ENCODE data around the gene LYAR. TPM values are rescaled to one million over a fixed set of nuclear protein-coding genes. Genes with fewer than 3 reads are reported as not detected.
A peak's percentile ranks its signal among the peaks of the same experiment; 100 is the strongest.

LYAR gene
- total RNA-seq, 4 donors from 2014 or later, result 3.7 to 10.3 (median 5.6) TPM

DNA sequence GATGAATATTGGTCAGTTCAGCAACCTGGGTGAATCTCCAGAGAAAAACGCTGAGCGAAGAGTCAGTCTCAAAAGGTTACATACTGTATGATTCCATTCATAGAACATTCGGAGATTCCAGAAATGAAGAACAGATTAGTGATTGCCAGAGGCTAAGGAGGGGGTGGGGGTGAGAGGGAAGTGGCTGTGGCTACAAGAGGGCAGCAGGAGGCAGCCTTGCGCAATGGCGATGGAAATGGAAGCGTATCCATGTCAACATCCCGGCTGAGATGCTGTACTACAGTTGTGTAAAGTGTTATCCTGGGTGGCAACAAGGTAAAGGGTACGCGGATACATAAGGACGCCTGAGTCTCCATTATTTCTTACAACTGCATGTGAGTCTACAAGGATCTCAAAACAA lies 18.0 kb downstream of the LYAR start:
- Histone ChIP-seq H3K4me3 (no peak overlapping the region), H3K27ac (no peak overlapping the region), H3K9me3 (no peaks in the 10 kb centered on the region), H3K4me1 (no peaks in the 10 kb centered on the region), H3K36me3 (peaks cover 0 to 24% (median 8%) of the 10 kb centered on the region in 4 donors), H3K27me3 (no peaks in the 10 kb centered on the region)
- in situ Hi-C loops (cut with MboI; ENCODE audit: low pct_ligation_motif_present in 1 of 4, low pct_unique_long_range_greater_than_20kb in 1 of 4, low sequenced_read_pairs in 3 of 4), result no loop called here
- DNase-seq, result no peak
- intact Hi-C loops (cut with DNase I; ENCODE audit: low total_unique reads), result no loop called here
- 86 to 90% methylated on average over 8 to 10 of the region's 10 CpGs for WGBS, 2 donors (ENCODE audit: low coverage in 1 of 2)
- TF ChIP-seq, protein P1, sequence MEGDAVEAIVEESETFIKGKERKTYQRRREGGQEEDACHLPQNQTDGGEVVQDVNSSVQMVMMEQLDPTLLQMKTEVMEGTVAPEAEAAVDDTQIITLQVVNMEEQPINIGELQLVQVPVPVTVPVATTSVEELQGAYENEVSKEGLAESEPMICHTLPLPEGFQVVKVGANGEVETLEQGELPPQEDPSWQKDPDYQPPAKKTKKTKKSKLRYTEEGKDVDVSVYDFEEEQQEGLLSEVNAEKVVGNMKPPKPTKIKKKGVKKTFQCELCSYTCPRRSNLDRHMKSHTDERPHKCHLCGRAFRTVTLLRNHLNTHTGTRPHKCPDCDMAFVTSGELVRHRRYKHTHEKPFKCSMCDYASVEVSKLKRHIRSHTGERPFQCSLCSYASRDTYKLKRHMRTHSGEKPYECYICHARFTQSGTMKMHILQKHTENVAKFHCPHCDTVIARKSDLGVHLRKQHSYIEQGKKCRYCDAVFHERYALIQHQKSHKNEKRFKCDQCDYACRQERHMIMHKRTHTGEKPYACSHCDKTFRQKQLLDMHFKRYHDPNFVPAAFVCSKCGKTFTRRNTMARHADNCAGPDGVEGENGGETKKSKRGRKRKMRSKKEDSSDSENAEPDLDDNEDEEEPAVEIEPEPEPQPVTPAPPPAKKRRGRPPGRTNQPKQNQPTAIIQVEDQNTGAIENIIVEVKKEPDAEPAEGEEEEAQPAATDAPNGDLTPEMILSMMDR (IDR thresholded peaks at IDR 0.05), result no peak
- TF ChIP-seq POLR2A (IDR thresholded peaks at IDR 0.05) (no peak), EP300 (IDR thresholded peaks at IDR 0.05; ENCODE audit: low read depth) (no peak), POLR2AphosphoS5 (IDR thresholded peaks at IDR 0.05) (no peak)

DNA sequence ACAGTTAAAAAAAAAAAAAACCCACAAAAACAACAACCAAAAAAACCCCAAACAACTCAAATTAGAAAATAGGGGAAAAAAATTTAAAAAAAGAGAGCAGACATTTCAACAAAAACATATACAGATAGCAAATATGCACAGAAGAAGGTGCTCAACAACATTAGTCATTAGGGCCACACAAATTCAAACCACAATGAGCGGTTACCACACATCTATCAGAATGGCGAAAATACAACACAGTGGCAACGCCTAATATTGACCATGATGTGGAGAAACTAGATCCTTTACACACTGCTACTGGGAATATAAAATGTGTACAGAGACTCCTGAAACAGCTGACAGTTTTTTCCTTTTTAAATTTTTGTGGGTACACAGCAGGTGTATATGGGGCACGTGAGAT lies 19.4 kb downstream of the LYAR start:
- in situ Hi-C loops (cut with MboI; ENCODE audit: low pct_ligation_motif_present in 1 of 4, low pct_unique_long_range_greater_than_20kb in 1 of 4, low sequenced_read_pairs in 3 of 4), result no loop called here
- H3K36me3 ChIP-seq, result peaks cover 0 to 24% (median 8%) of the 10 kb centered on the region in 4 donors
- WGBS, 2 donors (ENCODE audit: low coverage in 1 of 2), result 59 to 78% methylated on average over 4 of the region's 4 CpGs
- no peaks in the 10 kb centered on the region for H3K4me1 ChIP-seq
- TF ChIP-seq, protein P1 (IDR thresholded peaks at IDR 0.05), result no peak
- TF ChIP-seq POLR2AphosphoS5 (IDR thresholded peaks at IDR 0.05) (no peak), EP300 (IDR thresholded peaks at IDR 0.05; ENCODE audit: low read depth) (no peak), POLR2A (IDR thresholded peaks at IDR 0.05) (no peak)
- H3K27ac ChIP-seq, result no peak overlapping the region
- no peaks in the 10 kb centered on the region for H3K27me3 ChIP-seq
- DNase-seq, result no peak
- no peak overlapping the region for H3K4me3 ChIP-seq
- no peaks in the 10 kb centered on the region for H3K9me3 ChIP-seq
- intact Hi-C loops (cut with DNase I; ENCODE audit: low total_unique reads), result no loop called here

DNA sequence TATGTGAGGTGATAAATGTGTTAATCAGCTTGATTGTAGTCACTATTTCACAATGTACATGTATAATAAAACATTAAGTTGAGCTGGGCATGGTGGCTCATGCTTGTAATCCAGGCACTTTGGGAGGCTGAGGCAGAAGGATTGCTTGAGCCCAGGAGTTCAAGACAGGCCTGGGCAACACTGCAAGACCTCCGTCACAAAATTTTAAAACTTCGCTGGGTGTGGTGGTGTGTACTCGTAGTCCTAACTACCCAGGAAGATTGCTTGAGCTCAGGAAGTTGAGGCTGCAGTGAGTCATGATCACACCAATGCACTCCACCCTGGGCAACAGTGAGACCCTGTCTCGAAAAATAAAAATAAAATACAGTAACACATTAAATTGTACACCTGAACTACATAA lies 20.1 kb downstream of the LYAR start:
- no peak overlapping the region for H3K27ac ChIP-seq

DNA sequence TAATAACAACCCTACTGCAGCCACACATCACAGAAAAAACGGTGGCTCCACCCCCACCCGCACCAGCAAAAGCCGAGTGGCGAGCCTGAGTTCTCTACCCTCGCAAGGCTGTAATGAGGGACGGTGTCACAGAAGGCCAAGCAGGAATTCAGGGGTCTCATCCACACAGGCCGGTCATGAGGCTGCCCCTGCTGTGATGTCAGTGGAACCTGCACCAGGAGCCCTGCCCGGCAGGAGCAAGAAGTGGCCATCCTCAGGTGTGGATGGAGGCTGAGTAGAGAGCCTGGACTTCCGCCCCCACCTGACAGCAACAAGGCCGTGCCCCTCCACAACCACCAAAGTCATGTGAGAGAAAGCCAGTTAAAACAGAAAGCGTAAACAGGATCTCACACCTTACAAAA lies 20.6 kb downstream of the LYAR start:
- Histone ChIP-seq H3K9me3 (no peaks in the 10 kb centered on the region), H3K27ac (peak overlapping the region in 1 of 4 donors; percentile 35), H3K4me1 (no peaks in the 10 kb centered on the region), H3K27me3 (no peaks in the 10 kb centered on the region), H3K4me3 (no peak overlapping the region), H3K36me3 (peaks cover 0 to 17% (median 8%) of the 10 kb centered on the region in 4 donors)
- DNase-seq, result peak; percentile 17
- WGBS, 2 donors (ENCODE audit: low coverage in 1 of 2), result 93% methylated on average over 11 of the region's 11 CpGs; no CpG with 5 or more reads in 1 of the 2 donors
- TF ChIP-seq EP300 (IDR thresholded peaks at IDR 0.05; ENCODE audit: low read depth) (no peak), POLR2A (IDR thresholded peaks at IDR 0.05) (peak; percentile 15)
- intact Hi-C loops (cut with DNase I; ENCODE audit: low total_unique reads), result no loop called here
- in situ Hi-C loops (cut with MboI; ENCODE audit: low pct_ligation_motif_present in 1 of 4, low pct_unique_long_range_greater_than_20kb in 1 of 4, low sequenced_read_pairs in 3 of 4), result no loop called here

More for the DNA sequence above, 20.1 kb downstream of the LYAR start:
- no peak overlapping the region for H3K4me3 ChIP-seq
- H3K27me3 ChIP-seq, result no peaks in the 10 kb centered on the region
- TF ChIP-seq POLR2AphosphoS5 (IDR thresholded peaks at IDR 0.05), result no peak
- TF ChIP-seq, protein P1 (IDR thresholded peaks at IDR 0.05), result no peak
- no peak for TF ChIP-seq POLR2A (IDR thresholded peaks at IDR 0.05)
- no peak for TF ChIP-seq EP300 (IDR thresholded peaks at IDR 0.05; ENCODE audit: low read depth)
- H3K36me3 ChIP-seq, result peaks cover 0 to 22% (median 8%) of the 10 kb centered on the region in 4 donors
- intact Hi-C loops (cut with DNase I; ENCODE audit: low total_unique reads) (no loop called here), in situ Hi-C loops (cut with MboI; ENCODE audit: low pct_ligation_motif_present in 1 of 4, low pct_unique_long_range_greater_than_20kb in 1 of 4, low sequenced_read_pairs in 3 of 4) (no loop called here)
- no peaks in the 10 kb centered on the region for H3K9me3 ChIP-seq
- no peak for DNase-seq
- WGBS, 2 donors (ENCODE audit: low coverage in 1 of 2), result 90 to 91% methylated on average over 1 to 4 of the region's 4 CpGs
- no peaks in the 10 kb centered on the region for H3K4me1 ChIP-seq

DNA sequence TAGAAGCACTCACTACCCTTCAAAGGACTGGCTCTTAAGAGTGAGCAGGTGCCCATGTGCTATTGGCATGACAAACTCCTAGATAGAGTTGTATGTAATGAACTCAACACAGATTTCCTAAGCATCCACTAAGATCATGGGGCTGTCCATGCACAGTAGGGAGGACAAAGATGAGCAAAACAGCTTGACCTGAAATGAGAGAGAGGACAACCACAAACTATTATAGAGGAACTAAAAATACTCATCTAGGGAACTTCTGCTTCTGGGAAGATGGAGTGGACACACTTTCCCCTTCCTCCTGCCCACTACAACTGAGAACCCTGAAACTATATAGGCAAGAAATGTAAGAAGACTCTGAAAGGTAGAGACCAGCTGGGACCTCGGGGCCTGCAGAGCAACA lies 21.2 kb downstream of the LYAR start:
- TF ChIP-seq POLR2A (IDR thresholded peaks at IDR 0.05), result no peak
- TF ChIP-seq POLR2AphosphoS5 (IDR thresholded peaks at IDR 0.05), result no peak
- no peak for TF ChIP-seq EP300 (IDR thresholded peaks at IDR 0.05; ENCODE audit: low read depth)
- TF ChIP-seq, protein P1 (IDR thresholded peaks at IDR 0.05), result no peak
- Histone ChIP-seq H3K4me1 (no peaks in the 10 kb centered on the region), H3K27ac (peak overlapping the region in 2 of 4 donors; percentile 15 to 35), H3K9me3 (no peaks in the 10 kb centered on the region), H3K27me3 (no peaks in the 10 kb centered on the region), H3K36me3 (peaks cover 0 to 14% (median 7%) of the 10 kb centered on the region in 4 donors), H3K4me3 (no peak overlapping the region)
- in situ Hi-C loops (cut with MboI; ENCODE audit: low pct_ligation_motif_present in 1 of 4, low pct_unique_long_range_greater_than_20kb in 1 of 4, low sequenced_read_pairs in 3 of 4), result no loop called here
- intact Hi-C loops (cut with DNase I; ENCODE audit: low total_unique reads), result no loop called here
- DNase-seq, result no peak
- WGBS, 2 donors (ENCODE audit: low coverage in 1 of 2), result 80% methylated on average over 1 of the region's 1 CpG; no CpG with 5 or more reads in 1 of the 2 donors

All from transverse colon (tissue), 4 donors.